IMR-90 (cell line): ENCODE results near the gene IFT43. TPM values are rescaled to one million over a fixed set of nuclear protein-coding genes. Genes with fewer than 3 reads are reported as not detected.

Experiments used
- ATAC-seq: fragments of 200-7000 bp; cut with Tn5 transposase; 2 replicates; pipeline ENCODE4 v1.9.1; 2020; ENCODE audit warnings: low read depth, mild to moderate bottlenecking, moderate library complexity
- BruUV-seq: library from RNA; stranded (reverse); fragments of 400-500 nt; replicated peaks from 2 replicates; lab custom pipeline; 2021; lab: Mats Ljungman, UMichigan
- CTCF ChIA-PET: fragments of 300-600 bp; formaldehyde crosslinking; extraction: SDS; loops from one replicate; lab custom pipeline; 2021; ENCODE audit warnings: antibody characterized with exemption; lab: Yijun Ruan, JAX
- POLR2A ChIA-PET: fragments of 300-600 bp; sonication (Branson Sonifier 250); formaldehyde crosslinking; loops from one replicate; lab custom pipeline; 2022; ENCODE audit warnings: antibody characterized with exemption; ENCODE audit not compliant: unreplicated experiment; lab: Charles Lee
- DNase-seq: peaks from one replicate; pipeline ENCODE4 v3.0.0; 2013
- H2AFZ ChIP-seq: replicated peaks from 2 replicates; pipeline ENCODE3; 2013; ENCODE audit warnings: low read length, mild to moderate bottlenecking; ENCODE audit not compliant: poor library complexity
- H2AK5ac ChIP-seq: 2 replicates; pipeline ENCODE4 v1.6.1; 2013; ENCODE audit warnings: low read depth, low read length, inconsistent platforms
- H2AK9ac ChIP-seq: replicated peaks from 2 replicates; pipeline ENCODE3; 2013; ENCODE audit warnings: mild to moderate bottlenecking, low read depth, low read length, moderate library complexity; ENCODE audit not compliant: poor library complexity
- H2BK120ac ChIP-seq: 2 replicates; pipeline ENCODE4 v1.6.1; 2013; ENCODE audit warnings: low read depth, low read length, inconsistent platforms
- H2BK15ac ChIP-seq: 3 replicates; pipeline ENCODE4 v1.6.1; 2013; ENCODE audit warnings: low read depth, low read length, inconsistent platforms
- H2BK20ac ChIP-seq: 2 replicates; pipeline ENCODE4 v1.6.1; 2013; ENCODE audit warnings: low read depth, mild to moderate bottlenecking, inconsistent platforms, low read length, moderate library complexity
- H2BK5ac ChIP-seq: 2 replicates; pipeline ENCODE4 v1.6.1; 2013; ENCODE audit warnings: mild to moderate bottlenecking, low read depth, low read length, inconsistent platforms; ENCODE audit not compliant: poor library complexity, severe bottlenecking
- H3K14ac ChIP-seq: replicated peaks from 2 replicates; pipeline ENCODE4 v1.6.1; 2013; ENCODE audit warnings: low read depth, low read length, inconsistent platforms
- H3K18ac ChIP-seq: 2 replicates; pipeline ENCODE4 v1.6.1; 2013; ENCODE audit warnings: low read depth, low read length, control low read depth
- H3K23ac ChIP-seq: 2 replicates; pipeline ENCODE4 v1.6.1; 2013; ENCODE audit warnings: low read depth, low read length, inconsistent platforms
- H3K27ac ChIP-seq: 2 replicates; pipeline ENCODE4 v1.5.1; 2013; ENCODE audit warnings: mild to moderate bottlenecking, control low read depth, low read length; ENCODE audit not compliant: insufficient read depth
- H3K27me3 ChIP-seq: 2 replicates; pipeline ENCODE4 v1.6.1; 2013; ENCODE audit warnings: low read length; ENCODE audit not compliant: control insufficient read depth, insufficient read depth
- H3K36me3 ChIP-seq: 2 replicates; pipeline ENCODE4 v1.6.1; 2013; ENCODE audit warnings: low read length, mixed read lengths; ENCODE audit not compliant: control insufficient read depth, insufficient read depth
- H3K4ac ChIP-seq: 2 replicates; pipeline ENCODE4 v1.6.1; 2013; ENCODE audit warnings: low read depth, low read length, inconsistent platforms
- H3K4me1 ChIP-seq: 2 replicates; pipeline ENCODE4 v1.6.1; 2013; ENCODE audit warnings: low read length, mixed read lengths; ENCODE audit not compliant: control insufficient read depth, insufficient read depth
- H3K4me2 ChIP-seq: 2 replicates; pipeline ENCODE4 v1.6.1; 2013; ENCODE audit warnings: low read depth, mild to moderate bottlenecking, control low read depth, low read length, moderate library complexity
- H3K4me3 ChIP-seq: 2 replicates; pipeline ENCODE4 v1.5.1; 2013; ENCODE audit warnings: low read depth, mild to moderate bottlenecking, control low read depth, low read length, moderate library complexity; ENCODE audit not compliant: insufficient read depth
- H3K56ac ChIP-seq: 2 replicates; pipeline ENCODE4 v1.6.1; 2013; ENCODE audit warnings: low read length, inconsistent platforms; ENCODE audit not compliant: insufficient read depth; ENCODE audit errors: extremely low read depth
- H3K79me1 ChIP-seq, 2 experiments: 2 replicates each; pipeline ENCODE4 v1.6.1; 2013; ENCODE audit warnings: low read length in 2 of 2, inconsistent platforms in 1 of 2, low read depth in 1 of 2
- H3K9ac ChIP-seq: 2 replicates; pipeline ENCODE4 v1.6.1; 2013; ENCODE audit warnings: low read depth, low read length, control low read depth
- H3K9me1 ChIP-seq: 2 replicates; pipeline ENCODE4 v1.6.1; 2013; ENCODE audit warnings: low read length, inconsistent platforms; ENCODE audit not compliant: insufficient read depth
- H3K9me3 ChIP-seq: 2 replicates; pipeline ENCODE4 v1.6.1; 2013; ENCODE audit warnings: low read length; ENCODE audit not compliant: control insufficient read depth, insufficient read depth
- H4K20me1 ChIP-seq: 2 replicates; pipeline ENCODE4 v1.6.1; 2013; ENCODE audit warnings: low read length, inconsistent platforms; ENCODE audit not compliant: insufficient read depth
- H4K5ac ChIP-seq: 2 replicates; pipeline ENCODE4 v1.6.1; 2013; ENCODE audit warnings: mild to moderate bottlenecking, low read depth, low read length, control low read depth
- H4K8ac ChIP-seq, 2 experiments: 2 replicates each; pipeline ENCODE4 v1.6.1; 2013; ENCODE audit warnings: low read depth in 2 of 2, low read length in 2 of 2, control low read depth in 1 of 2, inconsistent platforms in 1 of 2
- H4K91ac ChIP-seq: 2 replicates; pipeline ENCODE4 v1.6.1; 2013; ENCODE audit warnings: low read depth, low read length, inconsistent platforms; ENCODE audit not compliant: insufficient read depth
- CHD1 ChIP-seq: IDR thresholded peaks from 2 replicates; pipeline ENCODE4 v1.6.1; 2012; ENCODE audit warnings: low read depth, low read length, improper control_type of control experiment
- CTCF ChIP-seq: conservative IDR thresholded peaks from 2 replicates; pipeline ENCODE4 v1.5.1; 2012; ENCODE audit warnings: mild to moderate bottlenecking, low read depth, low read length, improper control_type of control experiment
- MXI1 ChIP-seq: IDR thresholded peaks from 2 replicates; pipeline ENCODE4 v1.6.1; 2012; ENCODE audit warnings: low read depth, mild to moderate bottlenecking, low read length, moderate library complexity, borderline replicate concordance
- NFE2L2 ChIP-seq: fragments of 150-350 bp; IDR thresholded peaks from 2 replicates; pipeline ENCODE4 v1.6.1; 2016; ENCODE audit warnings: low read depth, mild to moderate bottlenecking, low read length
- RAD21 ChIP-seq: IDR thresholded peaks from 2 replicates; pipeline ENCODE4 v1.6.1; 2012; ENCODE audit warnings: low read length, improper control_type of control experiment
- RFX5 ChIP-seq: IDR thresholded peaks from 2 replicates; pipeline ENCODE4 v1.8.0; 2012; ENCODE audit warnings: low read depth, mild to moderate bottlenecking, low read length, moderate library complexity
- WGBS, 2 experiments: methylation state at CpG; one replicate each; pipeline versions ENCODE4 v1.1.5 to v1.1.7; 2013; ENCODE audit warnings: missing lambda C conversion rate in 2 of 2; ENCODE audit not compliant: insufficient read length in 1 of 2; ENCODE audit errors: extremely low coverage in 2 of 2; 5-methylcytosine and 5-hydroxymethylcytosine counted together
- dilution Hi-C: fragments of 300-500 bp; cut with HindIII; formaldehyde crosslinking; loops from one replicate; pipeline ENCODE4 v1.14.3; 2018; ENCODE audit warnings: low sequenced_read_pairs; ENCODE audit not compliant: unreplicated experiment
- in situ Hi-C: fragments of 300-500 bp; cut with MboI; formaldehyde crosslinking; loops from 3 replicates; pipeline ENCODE4 v1.14.3; 2019; ENCODE audit warnings: low sequenced_read_pairs, inconsistent platforms, mixed read lengths
- intact Hi-C: fragments of 100-400 bp; cut with micrococcal nuclease; formaldehyde crosslinking; loops from 2 replicates; pipeline ENCODE4 v1.10.0; 2022
- polyA plus RNA-seq, 3 experiments: library from polyadenylated mRNA; depleted of rRNA; stranded (reverse); fragments of >200 nt; gene quantifications; 2 replicates each; pipeline ENCODE4 v1.2.3, GENCODE V29; 2012; ENCODE audit warnings: low replicate concordance in 1 of 3
- total RNA-seq: library from RNA; depleted of rRNA; stranded (reverse); fragments of >200 nt; gene quantifications from 2 replicates; pipeline ENCODE4 v1.2.3, GENCODE V29; 2012

The IFT43 gene
- total and polyA plus RNA-seq, 2 of the 4 experiments (the other 2 are of a cell fraction): 41.4 to 43.2 TPM

GRCh38 chr14:76006253-76006652 lies 20.7 kb downstream of the IFT43 start:
- intact Hi-C loops: loop anchor here (10.0 kb wide), 1 partner anchor 149 kb away; the partner anchor contains the start of gene GPATCH2L

More at GRCh38 chr14:76006253-76006652, 20.7 kb downstream of the IFT43 start:
- DNase-seq (no peak), ATAC-seq (no peak)
- H3K27me3 ChIP-seq: no peaks in the 10 kb centered on the region
- H3K27ac ChIP-seq: no peak overlapping the region
- H3K4me2 ChIP-seq: no peak overlapping the region
- no peak for TF ChIP-seq RAD21
- no peak for TF ChIP-seq CTCF
- TF ChIP-seq MXI1: no peak
- TF ChIP-seq CHD1: no peak
- TF ChIP-seq RFX5: no peak
- TF ChIP-seq NFE2L2: no peak
- H3K36me3 ChIP-seq: peaks cover 29% of the 10 kb centered on the region
- H3K9ac ChIP-seq: no peak overlapping the region
- H4K5ac ChIP-seq: no peak overlapping the region
- no peak overlapping the region for H3K18ac ChIP-seq
- H2AK9ac ChIP-seq: no peak overlapping the region
- H2BK15ac ChIP-seq: no peak overlapping the region
- no peaks in the 10 kb centered on the region for H4K20me1 ChIP-seq
- ChIA-PET POLR2A (no interaction called here), CTCF (no interaction called here)
- no peak overlapping the region for H2AFZ ChIP-seq
- H3K9me1 ChIP-seq: peaks cover 5% of the 10 kb centered on the region; the same call in 1 of the 2 replicates
- peaks cover 2% of the 10 kb centered on the region for H3K4me1 ChIP-seq
- in situ Hi-C loops: no loop called here
- no peak overlapping the region for H2BK20ac ChIP-seq
- WGBS, 2 experiments: 82% methylated on average over 1 of the region's 2 CpGs; no CpG with 5 or more reads in 1 of the 2 experiments
- no peak overlapping the region for H4K91ac ChIP-seq
- no peaks in the 10 kb centered on the region for H3K9me3 ChIP-seq
- no TSS peak for BruUV-seq
- H2BK120ac ChIP-seq: no peak overlapping the region
- no peak overlapping the region for H3K56ac ChIP-seq
- no peak overlapping the region for H3K4me3 ChIP-seq
- no peak overlapping the region for H3K23ac ChIP-seq
- no peak overlapping the region for H4K8ac ChIP-seq
- no peak overlapping the region for H3K14ac ChIP-seq
- H2AK5ac ChIP-seq: no peak overlapping the region
- dilution Hi-C loops: no loop called here
- no peak overlapping the region for H2BK5ac ChIP-seq
- 0 out of 4 replicates have a peak, but pooled peaks cover 2 to 4% of the 10 kb centered on the region in 2 experiments for H3K79me1 ChIP-seq
- no peak overlapping the region for H3K4ac ChIP-seq
